WI38 (cell line): ENCODE results near the gene C1orf52.

ENCODE experiments used
- H3K4me3 ChIP-seq: 2 replicates; pipeline ENCODE4 v1.5.1; 2011; ENCODE audit warnings: low read depth, mild to moderate bottlenecking, control low read depth, low read length
- CTCF ChIP-seq: IDR thresholded peaks from 2 replicates; pipeline ENCODE4 v1.5.1; 2012; ENCODE audit warnings: low read depth, mild to moderate bottlenecking, control low read depth, low read length

C1orf52 gene

GRCh38 chr1:85259118-85259911 lies at the start of gene C1orf52:
TSS of gene C1orf52 (minus strand) at chr1:85259662. CDS start at chr1:85259633, 29 bp downstream.
- peak within 1 kb of the TSS; percentile 88 for H3K4me3 ChIP-seq
- TF ChIP-seq CTCF = peak; percentile 83

GRCh38 chr1:85308833-85309350 lies 49.4 kb upstream of the C1orf52 start:
- no peak for TF ChIP-seq CTCF
- H3K4me3 ChIP-seq = no peak overlapping the region

GRCh38 chr1:85307987-85308832 lies 48.7 kb upstream of the C1orf52 start:
- no peak overlapping the region for H3K4me3 ChIP-seq
- TF ChIP-seq CTCF = peak; percentile 96

- no peak overlapping the region for H3K4me3 ChIP-seq
- no peak for TF ChIP-seq CTCF
Measured at GRCh38 chr1:85306236-85306635, 46.8 kb upstream of the C1orf52 start.

- no peak for TF ChIP-seq CTCF
- no peak overlapping the region for H3K4me3 ChIP-seq
Measured at GRCh38 chr1:85303440-85304162, 44.1 kb upstream of the C1orf52 start.

GRCh38 chr1:85300140-85300539 lies 40.7 kb upstream of the C1orf52 start:
- no peak for TF ChIP-seq CTCF
- H3K4me3 ChIP-seq = no peak overlapping the region
